ENCODE measurements around the gene WDFY4.

DNA sequence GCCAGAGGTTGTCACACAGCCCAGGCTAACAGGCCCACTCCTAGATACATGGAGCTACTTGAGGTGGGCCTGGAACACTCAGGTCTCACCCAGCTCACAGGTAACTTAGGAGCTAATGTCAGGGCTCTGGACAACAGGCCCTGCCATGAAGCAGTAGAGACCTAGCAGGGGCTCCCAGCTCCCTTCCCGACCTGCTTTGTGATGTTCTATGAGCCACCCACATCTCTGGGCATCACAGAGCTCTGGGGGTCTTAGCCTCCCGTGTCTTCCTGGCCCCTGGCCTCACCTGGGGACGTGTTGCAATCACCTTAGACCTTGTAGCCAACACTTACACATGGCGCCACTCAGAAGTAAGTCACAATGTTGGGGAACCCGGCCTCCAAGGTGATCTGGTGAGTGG is 12.4 kb downstream of the WDFY4 start:
- TF ChIP-seq TEAD4 (IDR thresholded peaks at IDR 0.05) (no peak), EP300 (IDR thresholded peaks at IDR 0.05; ENCODE audit: borderline replicate concordance) (no peak), FOXM1 (IDR thresholded peaks at IDR 0.05; ENCODE audit: borderline replicate concordance, low read depth) (no peak), NFIC (IDR thresholded peaks at IDR 0.05) (no peak), EGR1 (IDR thresholded peaks at IDR 0.05) (no peak), USF1 (IDR thresholded peaks at IDR 0.05) (no peak)

Measured in Ishikawa (cell line).